OCI-LY1 (cell line): Measurements from ENCODE around the gene ELMO3.

Source experiments
- H2AFZ ChIP-seq: fragments of 200-600 bp; sonication (generic), shearing (Covaris generic); 2 replicates; pipeline ENCODE4 v1.6.0; 2014; ENCODE audit warnings: antibody characterized with exemption, mild to moderate bottlenecking, low read length
- H3F3A ChIP-seq: fragments of 200-600 bp; sonication (generic), shearing (Covaris generic); 2 replicates; pipeline ENCODE4 v1.6.0; 2014; ENCODE audit warnings: mild to moderate bottlenecking, antibody characterized with exemption, low read length, moderate library complexity; ENCODE audit not compliant: insufficient read depth
- H3K27ac ChIP-seq: fragments of 200-600 bp; sonication (generic); 2 replicates; pipeline ENCODE4 v1.5.1; 2014; ENCODE audit warnings: low read length, mixed run types, mild to moderate bottlenecking, low read depth; ENCODE audit not compliant: poor library complexity, severe bottlenecking
- H3K27me3 ChIP-seq: fragments of 200-600 bp; sonication (generic); 2 replicates; pipeline ENCODE4 v1.6.0; 2014; ENCODE audit warnings: antibody characterized with exemption, mild to moderate bottlenecking, low read length, moderate library complexity; ENCODE audit not compliant: insufficient read depth
- H3K36me3 ChIP-seq: fragments of 200-600 bp; sonication (generic); 2 replicates; pipeline ENCODE4 v1.6.1; 2014; ENCODE audit warnings: mild to moderate bottlenecking, antibody characterized with exemption, low read length, moderate library complexity, mixed read lengths; ENCODE audit not compliant: insufficient read depth
- H3K4me1 ChIP-seq: fragments of 200-600 bp; sonication (generic); 2 replicates; pipeline ENCODE4 v1.5.1; 2014; ENCODE audit warnings: mild to moderate bottlenecking, low read length, moderate library complexity; ENCODE audit not compliant: insufficient read depth, severe bottlenecking
- H3K4me2 ChIP-seq: fragments of 200-600 bp; sonication (generic), shearing (Covaris generic); 2 replicates; pipeline ENCODE4 v1.6.1; 2014; ENCODE audit warnings: low read length
- H3K4me3 ChIP-seq: fragments of 200-600 bp; sonication (generic); 2 replicates; pipeline ENCODE4 v1.5.1; 2014; ENCODE audit warnings: low read length, low read depth, mild to moderate bottlenecking, mixed read lengths; ENCODE audit not compliant: poor library complexity, severe bottlenecking
- H3K79me2 ChIP-seq: fragments of 200-600 bp; shearing (Covaris generic); 2 replicates; pipeline ENCODE4 v1.6.1; 2016; ENCODE audit warnings: mixed run types, low read length, mixed read lengths; ENCODE audit not compliant: insufficient read depth
- H3K9ac ChIP-seq: fragments of 200-600 bp; sonication (generic), shearing (Covaris generic); 2 replicates; pipeline ENCODE4 v1.6.1; 2014; ENCODE audit warnings: mild to moderate bottlenecking, low read length, mixed read lengths
- H3K9me2 ChIP-seq: fragments of 200-600 bp; sonication (generic), shearing (Covaris generic); 2 replicates; pipeline ENCODE4 v1.6.1; 2014; ENCODE audit warnings: low read depth, mild to moderate bottlenecking, low read length, mixed read lengths
- H3K9me3 ChIP-seq: fragments of 200-600 bp; shearing (Covaris generic); 2 replicates; pipeline ENCODE4 v1.6.1; 2014; ENCODE audit warnings: low read length, mixed read lengths
- H4K20me1 ChIP-seq: fragments of 200-600 bp; sonication (generic), shearing (Covaris generic); 2 replicates; pipeline ENCODE4 v1.6.0; 2016; ENCODE audit warnings: mild to moderate bottlenecking, low read length; ENCODE audit not compliant: insufficient read depth
- EZH2 ChIP-seq: fragments of 200-600 bp; sonication (generic), shearing (Covaris generic); IDR thresholded peaks from 2 replicates; pipeline ENCODE4 v1.8.0; 2017; ENCODE audit warnings: borderline replicate concordance, mixed run types, mild to moderate bottlenecking, antibody characterized with exemption, low read length, moderate library complexity, mixed read lengths
- TF ChIP-seq, protein P1 (sequence below): fragments of 200-600 bp; sonication (generic), shearing (Covaris generic); IDR thresholded peaks from 2 replicates; pipeline ENCODE4 v1.5.1; 2017; ENCODE audit warnings: mild to moderate bottlenecking, antibody characterized with exemption, low read length, moderate library complexity, mixed read lengths

Gene ELMO3

DNA sequence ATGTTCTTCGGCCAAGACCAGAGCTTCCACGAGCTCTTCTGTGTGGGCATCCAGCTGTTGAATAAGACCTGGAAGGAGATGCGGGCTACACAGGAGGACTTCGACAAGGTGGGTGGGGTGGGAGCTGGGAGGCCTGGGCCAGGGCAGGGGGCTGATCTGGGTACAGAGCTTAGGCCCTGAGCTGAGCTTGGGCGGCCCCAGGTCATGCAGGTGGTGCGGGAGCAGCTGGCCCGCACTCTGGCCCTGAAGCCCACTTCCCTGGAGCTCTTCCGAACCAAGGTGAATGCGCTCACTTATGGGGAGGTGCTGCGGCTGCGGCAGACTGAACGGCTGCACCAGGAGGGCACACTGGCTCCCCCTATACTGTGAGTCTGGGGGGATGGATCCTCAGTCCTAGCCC, 3.5 kb downstream of the ELMO3 start:
- H3K4me2 ChIP-seq: no peak overlapping the region
- peaks cover 54% of the 10 kb centered on the region for H3K36me3 ChIP-seq
- no peak for TF ChIP-seq EZH2
- TF ChIP-seq, protein P1, sequence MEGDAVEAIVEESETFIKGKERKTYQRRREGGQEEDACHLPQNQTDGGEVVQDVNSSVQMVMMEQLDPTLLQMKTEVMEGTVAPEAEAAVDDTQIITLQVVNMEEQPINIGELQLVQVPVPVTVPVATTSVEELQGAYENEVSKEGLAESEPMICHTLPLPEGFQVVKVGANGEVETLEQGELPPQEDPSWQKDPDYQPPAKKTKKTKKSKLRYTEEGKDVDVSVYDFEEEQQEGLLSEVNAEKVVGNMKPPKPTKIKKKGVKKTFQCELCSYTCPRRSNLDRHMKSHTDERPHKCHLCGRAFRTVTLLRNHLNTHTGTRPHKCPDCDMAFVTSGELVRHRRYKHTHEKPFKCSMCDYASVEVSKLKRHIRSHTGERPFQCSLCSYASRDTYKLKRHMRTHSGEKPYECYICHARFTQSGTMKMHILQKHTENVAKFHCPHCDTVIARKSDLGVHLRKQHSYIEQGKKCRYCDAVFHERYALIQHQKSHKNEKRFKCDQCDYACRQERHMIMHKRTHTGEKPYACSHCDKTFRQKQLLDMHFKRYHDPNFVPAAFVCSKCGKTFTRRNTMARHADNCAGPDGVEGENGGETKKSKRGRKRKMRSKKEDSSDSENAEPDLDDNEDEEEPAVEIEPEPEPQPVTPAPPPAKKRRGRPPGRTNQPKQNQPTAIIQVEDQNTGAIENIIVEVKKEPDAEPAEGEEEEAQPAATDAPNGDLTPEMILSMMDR: no peak
- no peaks in the 10 kb centered on the region for H3K9me3 ChIP-seq
- no peaks in the 10 kb centered on the region for H3K9me2 ChIP-seq
- H3K4me1 ChIP-seq: peaks cover 16% of the 10 kb centered on the region
- no peak overlapping the region for H3K9ac ChIP-seq
- H3K27ac ChIP-seq: no peak overlapping the region
- H3K79me2 ChIP-seq: no peaks in the 10 kb centered on the region
- H4K20me1 ChIP-seq: no peaks in the 10 kb centered on the region
- no peak overlapping the region for H2AFZ ChIP-seq
- no peaks in the 10 kb centered on the region for H3F3A ChIP-seq
- no peak overlapping the region for H3K4me3 ChIP-seq
- H3K27me3 ChIP-seq: no peaks in the 10 kb centered on the region

DNA sequence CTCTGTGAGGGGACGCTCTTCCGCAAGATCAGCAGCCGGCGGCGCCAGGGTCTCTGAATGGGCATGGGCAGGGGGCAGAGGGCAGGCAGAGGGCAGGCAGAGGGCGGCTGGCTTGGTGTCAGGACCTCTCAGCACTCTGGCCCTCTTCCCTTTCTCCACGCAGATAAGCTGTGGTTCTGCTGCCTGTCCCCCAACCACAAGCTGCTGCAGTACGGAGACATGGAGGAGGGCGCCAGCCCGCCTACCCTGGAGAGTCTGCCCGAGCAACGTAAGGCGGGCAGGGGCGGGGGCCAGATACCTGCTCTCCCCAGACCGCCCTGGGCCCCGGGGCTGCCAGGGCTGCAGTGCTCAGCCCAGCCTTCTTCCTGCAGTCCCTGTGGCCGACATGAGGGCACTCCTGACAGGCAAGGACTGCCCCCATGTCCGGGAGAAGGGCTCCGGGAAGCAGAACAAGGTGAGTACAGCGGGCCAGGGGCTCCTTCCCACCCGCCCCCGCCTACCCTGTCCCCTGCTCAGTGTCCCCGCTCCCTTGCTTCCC, 4.1 kb downstream of the ELMO3 start:
- Histone ChIP-seq H3K27ac (no peak overlapping the region), H2AFZ (no peak overlapping the region), H3K4me3 (no peak overlapping the region), H3K9me2 (no peaks in the 10 kb centered on the region), H3K9ac (no peak overlapping the region), H3K79me2 (no peaks in the 10 kb centered on the region), H3K27me3 (no peaks in the 10 kb centered on the region), H3K9me3 (no peaks in the 10 kb centered on the region), H3F3A (no peaks in the 10 kb centered on the region), H3K4me1 (peaks cover 11% of the 10 kb centered on the region), H3K4me2 (no peak overlapping the region), H3K36me3 (peaks cover 48% of the 10 kb centered on the region), H4K20me1 (no peaks in the 10 kb centered on the region)
- TF ChIP-seq EZH2: no peak
- TF ChIP-seq, protein P1: no peak

DNA sequence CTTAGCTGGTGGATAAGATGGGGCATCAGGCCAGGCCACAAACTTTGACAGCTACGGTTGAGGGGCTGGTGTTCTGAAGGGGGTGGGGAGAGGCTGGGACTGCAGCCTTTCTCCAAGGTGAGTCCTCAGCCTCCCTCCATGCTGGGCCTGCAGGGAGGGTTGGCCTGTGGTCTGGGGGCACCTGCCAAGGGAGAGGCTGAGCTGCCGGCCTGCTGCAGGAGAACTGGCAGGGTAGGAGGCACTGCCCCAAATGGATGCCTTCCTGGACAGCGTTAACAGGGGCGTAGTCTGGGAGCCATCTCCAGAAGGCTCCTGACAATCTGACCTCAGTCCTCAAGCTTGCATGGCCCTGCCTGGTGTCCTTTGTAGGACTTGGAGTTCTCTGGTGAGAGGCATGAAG, 5.1 kb downstream of the ELMO3 start:
- no peaks in the 10 kb centered on the region for H3F3A ChIP-seq
- H3K27ac ChIP-seq: no peak overlapping the region
- no peaks in the 10 kb centered on the region for H3K9me2 ChIP-seq
- H3K9ac ChIP-seq: no peak overlapping the region
- TF ChIP-seq, protein P1: no peak
- TF ChIP-seq EZH2: no peak
- H3K4me3 ChIP-seq: no peak overlapping the region
- H4K20me1 ChIP-seq: no peaks in the 10 kb centered on the region
- peaks cover 2% of the 10 kb centered on the region for H3K4me1 ChIP-seq
- H3K36me3 ChIP-seq: peaks cover 42% of the 10 kb centered on the region
- no peaks in the 10 kb centered on the region for H3K79me2 ChIP-seq
- H3K4me2 ChIP-seq: no peak overlapping the region
- no peaks in the 10 kb centered on the region for H3K9me3 ChIP-seq
- no peak overlapping the region for H2AFZ ChIP-seq
- no peaks in the 10 kb centered on the region for H3K27me3 ChIP-seq
